Eye (tissue), 1 donor: Measurements from ENCODE around the gene TAF1.
A peak's percentile ranks its signal among the peaks of the same experiment; 100 is the strongest.
"Not testable (repeated sequence)": the region's sequence is repeated elsewhere in the genome, so short reads cannot be mapped to it uniquely, and the experiment has no call there.

Experiments used
- DNase-seq: peaks from one replicate; pipeline ENCODE4 v3.0.0-alpha.2; 2015

TAF1 gene

DNA sequence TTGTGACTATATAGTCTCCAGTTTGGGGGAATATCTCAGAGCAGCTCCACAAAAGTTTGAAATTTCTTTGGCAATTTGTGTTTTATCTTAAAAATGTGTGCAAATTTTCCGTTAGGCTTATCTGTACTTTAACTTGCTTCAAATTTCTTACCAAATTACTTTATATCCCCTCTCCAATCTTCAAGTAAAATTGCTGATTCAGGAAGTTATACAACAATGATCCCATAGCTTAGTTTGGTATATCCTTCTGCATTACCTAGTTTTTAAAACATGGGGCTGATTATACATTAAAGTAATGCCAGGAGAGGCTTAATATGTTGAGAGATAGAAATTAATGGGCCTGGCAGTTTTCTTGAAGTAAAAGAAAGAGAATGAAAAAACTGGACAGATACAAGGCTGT is 66.6 kb downstream of the TAF1 start:
- DNase-seq = no peak

DNA sequence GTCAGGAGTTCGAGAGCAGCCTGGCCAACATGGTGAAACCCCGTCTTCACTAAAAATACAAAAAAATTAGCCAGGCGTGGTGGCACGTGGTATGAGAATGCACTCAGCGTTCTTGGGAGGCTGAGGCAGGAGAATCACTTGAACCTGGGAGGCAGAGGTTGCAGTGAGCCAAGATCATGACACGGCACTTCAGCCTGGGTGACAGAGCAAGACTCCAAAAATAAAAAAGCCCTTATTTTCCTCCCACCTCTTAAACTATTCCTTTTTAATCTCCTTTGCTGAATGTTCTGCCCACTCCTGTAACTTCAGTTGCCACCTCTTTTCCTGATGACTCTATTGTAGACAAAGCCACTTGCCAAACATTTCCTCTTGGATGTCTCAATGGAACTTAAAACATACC is 72.6 kb downstream of the TAF1 start:
- no peak for DNase-seq

DNA sequence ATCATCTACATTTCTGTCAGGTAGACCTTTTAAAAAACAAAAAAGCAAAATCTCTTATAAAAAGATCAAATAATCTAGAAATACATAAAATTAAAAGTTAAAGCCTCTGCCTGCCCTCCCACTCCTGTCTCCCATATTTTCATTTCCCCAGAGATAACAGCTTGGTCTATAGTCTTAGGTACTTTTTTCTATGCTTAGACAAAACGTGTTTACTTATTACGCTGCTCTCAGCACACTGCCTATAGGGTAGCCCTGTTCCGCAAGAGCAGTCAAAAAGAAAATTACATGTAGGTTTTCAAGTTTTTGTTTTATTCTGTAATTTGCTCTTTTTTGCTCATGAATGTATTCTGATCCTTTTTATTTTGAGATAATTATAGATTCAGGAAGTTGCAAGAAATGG is 73.3 kb downstream of the TAF1 start:
- no peak for DNase-seq

DNA sequence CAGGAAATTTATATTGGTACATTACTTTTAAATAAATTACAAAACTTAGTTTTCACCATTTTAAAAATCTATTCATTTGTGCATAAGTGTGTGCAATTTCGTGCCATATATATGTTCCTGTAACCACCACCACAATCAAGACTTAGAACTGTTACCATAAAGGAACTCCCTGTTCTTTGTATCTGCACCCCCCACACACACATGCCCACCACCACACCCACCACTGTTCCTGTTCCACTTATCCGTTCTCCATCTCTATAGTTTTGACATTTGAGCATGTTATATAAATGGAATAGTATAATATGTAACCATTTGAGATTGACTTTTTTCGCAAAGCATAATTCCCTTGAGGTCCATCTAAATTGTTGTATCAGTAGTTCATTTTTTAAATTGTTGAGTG is 73.7 kb downstream of the TAF1 start:
- no peak for DNase-seq

DNA sequence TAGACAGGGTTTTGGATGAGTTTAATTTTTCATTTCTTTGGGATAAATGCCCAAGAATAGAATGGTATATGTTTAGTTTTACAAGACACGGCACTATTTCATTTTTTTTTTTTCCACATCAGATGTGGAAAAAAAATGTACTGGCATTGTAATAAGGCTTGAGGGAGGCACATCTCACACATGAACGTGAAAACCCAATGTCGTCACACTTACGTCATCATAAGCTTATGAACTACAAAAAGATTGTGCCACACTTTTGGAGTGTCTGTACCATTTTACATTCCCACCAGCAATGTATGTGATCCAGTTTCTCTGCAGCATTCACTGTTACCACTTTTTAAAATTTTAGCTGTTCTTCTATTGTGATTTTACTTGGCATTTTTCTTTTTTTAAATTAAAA is 74.2 kb downstream of the TAF1 start:
- DNase-seq = no peak

DNA sequence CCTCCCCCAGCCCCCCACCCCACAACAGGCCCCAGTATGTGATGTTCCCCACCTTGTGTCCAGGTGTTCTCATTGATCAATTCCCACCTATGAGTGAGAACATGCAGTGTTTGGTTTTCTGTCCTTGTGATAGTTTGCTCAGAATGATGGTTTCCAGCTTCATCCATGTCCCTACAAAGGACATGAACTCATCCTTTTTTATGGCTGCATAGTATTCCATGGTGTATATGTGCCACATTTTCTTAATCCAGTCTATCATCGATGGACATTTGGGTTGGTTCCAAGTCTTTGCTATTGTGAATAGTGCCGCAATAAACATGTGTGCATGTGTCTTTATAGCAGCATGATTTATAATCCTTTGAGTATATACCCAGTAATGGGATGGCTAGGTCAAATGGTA is 75.7 kb downstream of the TAF1 start:
- DNase-seq = not testable (repeated sequence)

DNA sequence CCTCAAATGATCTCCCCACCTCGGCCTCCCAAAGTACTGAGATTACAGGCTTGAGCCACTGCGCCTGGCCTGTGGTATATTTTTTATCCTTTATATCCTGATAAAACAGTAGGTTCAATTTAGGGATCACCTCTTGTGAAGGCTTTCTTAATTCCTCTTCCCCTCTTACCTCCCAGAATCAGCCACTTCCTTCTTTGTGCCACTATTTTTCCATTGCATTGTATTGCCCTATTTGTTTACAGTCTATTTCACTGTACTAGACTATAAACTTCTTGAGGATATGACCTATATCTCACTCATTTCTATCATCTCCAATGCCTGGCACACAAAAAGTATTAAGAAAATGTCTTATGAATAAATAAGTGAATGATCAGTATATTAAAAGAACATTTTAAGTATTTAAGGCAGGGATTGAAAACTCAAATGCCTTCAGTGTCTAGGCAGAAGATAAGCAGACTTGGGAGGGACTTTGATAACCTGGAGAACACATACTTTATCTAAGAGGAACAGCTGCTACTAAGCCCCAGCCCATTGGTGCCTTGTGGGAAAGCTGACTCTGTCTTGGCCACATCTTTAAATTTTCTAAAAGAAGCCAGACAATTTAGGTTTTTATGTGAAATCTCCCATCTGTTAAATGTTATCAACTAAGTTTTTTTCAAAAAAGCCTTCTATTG is 84.4 kb downstream of the TAF1 start:
- DNase-seq = no peak

DNA sequence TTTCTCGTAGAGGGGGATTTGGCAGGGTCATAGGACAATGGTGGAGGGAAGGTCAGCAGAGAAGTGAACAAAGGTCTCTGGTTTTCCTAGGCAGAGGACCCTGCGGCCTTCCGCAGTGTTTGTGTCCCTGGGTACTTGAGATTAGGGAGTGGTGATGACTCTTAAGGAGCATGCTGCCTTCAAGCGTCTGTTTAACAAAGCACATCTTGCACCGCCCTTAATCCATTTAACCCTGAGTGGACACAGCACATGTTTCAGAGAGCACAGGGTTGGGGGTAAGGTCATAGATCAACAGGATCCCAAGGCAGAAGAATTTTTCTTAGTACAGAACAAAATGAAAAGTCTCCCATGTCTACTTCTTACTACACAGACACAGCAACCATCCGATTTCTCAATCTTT is 85.4 kb downstream of the TAF1 start:
- DNase-seq = not testable (repeated sequence)

DNA sequence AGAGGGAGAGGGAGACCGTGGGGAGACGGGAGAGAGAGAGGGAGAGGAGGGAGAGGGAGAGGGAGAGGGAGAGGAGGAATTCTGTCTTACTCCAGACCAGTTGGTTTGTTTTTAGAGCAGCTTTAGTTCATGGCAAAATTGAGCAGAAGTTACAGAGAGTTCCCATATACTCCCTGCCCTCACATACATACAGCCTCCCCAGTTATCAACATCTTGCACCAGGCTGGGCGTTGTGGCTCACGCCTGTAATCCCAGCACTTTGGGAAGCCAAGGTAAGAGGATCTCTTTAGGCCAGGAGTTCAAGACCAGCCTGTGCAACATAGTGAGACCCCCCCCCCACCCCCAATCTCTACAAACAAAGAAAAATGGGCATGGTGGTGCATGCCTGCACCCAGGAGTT is 86.9 kb downstream of the TAF1 start:
- no peak for DNase-seq

DNA sequence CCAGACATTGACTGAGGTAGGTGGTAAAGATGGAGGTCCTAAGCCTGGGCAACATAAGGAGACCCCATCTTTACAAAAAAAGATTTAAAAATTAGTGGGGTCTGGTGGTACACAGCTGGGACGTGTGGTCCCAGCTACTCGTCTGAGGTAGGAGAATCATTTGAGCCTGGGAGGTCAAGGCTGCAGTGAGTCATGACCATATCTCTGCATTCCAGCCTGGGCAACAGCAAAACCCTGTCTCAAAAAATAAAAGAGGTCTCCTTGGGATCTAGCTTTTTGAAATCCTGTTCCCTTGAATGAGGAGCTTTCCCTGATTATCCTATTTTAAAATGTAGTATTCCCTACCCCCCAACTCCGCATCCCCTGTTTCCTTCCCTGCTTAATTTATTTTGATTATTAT is 88.1 kb downstream of the TAF1 start:
- no peak for DNase-seq

DNA sequence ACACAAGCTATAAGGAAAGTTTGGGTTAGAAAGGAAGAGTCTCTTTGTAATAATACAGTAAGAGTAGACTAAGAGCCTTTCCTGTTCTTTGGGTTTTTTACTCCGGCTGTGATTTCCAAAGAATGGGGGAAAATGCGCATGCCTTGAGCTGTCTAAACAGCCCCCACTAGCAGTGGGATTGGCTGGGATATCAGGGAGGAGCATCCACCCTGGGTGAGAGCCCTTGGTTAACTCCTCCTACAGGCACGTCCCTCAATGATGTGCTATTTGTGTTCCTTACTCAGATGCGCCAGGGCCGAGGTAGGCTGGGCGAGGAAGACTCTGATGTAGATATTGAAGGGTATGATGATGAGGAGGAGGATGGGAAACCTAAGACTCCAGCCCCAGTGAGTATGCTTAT is 92.7 kb downstream of the TAF1 start:
- no peak for DNase-seq

DNA sequence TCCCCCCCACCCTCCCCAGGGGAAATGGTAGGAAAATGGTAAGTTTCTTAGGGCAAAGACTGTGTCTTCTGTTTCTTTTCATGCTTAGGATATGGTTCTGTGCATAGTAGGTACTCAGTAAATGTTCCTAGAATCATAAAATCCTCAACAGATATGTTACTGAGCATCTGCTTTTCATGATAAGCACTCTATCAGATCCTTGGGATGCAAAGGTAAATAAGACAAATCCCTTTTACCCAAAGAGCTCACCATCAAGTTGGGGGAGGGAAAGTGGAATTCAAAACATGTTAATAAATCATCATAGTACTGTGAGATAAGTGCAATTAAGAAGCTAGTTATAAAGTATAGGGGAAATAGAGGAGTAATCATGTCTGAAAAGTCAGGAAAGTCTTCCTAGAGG is 98.8 kb downstream of the TAF1 start:
- no peak for DNase-seq

DNA sequence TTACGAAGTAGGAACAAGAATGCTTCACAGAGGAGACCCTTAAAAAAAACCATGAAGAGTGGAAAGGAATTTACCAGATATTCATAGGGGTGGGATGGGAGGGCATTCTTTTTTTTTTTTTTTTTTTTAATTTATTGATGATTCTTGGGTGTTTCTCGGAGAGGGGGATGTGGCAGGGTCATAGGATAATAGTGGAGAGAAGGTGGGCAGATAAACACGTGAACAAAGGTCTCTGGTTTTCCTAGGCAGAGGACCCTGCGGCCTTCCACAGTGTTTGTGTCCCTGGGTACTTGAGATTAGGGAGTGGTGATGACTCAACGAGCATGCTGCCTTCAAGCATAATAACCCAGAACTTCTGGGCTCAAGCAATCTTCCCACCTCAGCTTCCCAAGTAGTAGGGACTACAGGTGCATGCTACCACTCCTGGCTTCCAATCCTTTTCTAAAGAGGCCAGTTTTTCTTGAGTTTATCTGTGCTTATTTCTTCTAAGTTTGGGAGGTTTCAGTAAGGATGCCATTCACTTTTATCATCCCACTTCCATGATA is 100.9 kb downstream of the TAF1 start:
- DNase-seq = no peak

DNA sequence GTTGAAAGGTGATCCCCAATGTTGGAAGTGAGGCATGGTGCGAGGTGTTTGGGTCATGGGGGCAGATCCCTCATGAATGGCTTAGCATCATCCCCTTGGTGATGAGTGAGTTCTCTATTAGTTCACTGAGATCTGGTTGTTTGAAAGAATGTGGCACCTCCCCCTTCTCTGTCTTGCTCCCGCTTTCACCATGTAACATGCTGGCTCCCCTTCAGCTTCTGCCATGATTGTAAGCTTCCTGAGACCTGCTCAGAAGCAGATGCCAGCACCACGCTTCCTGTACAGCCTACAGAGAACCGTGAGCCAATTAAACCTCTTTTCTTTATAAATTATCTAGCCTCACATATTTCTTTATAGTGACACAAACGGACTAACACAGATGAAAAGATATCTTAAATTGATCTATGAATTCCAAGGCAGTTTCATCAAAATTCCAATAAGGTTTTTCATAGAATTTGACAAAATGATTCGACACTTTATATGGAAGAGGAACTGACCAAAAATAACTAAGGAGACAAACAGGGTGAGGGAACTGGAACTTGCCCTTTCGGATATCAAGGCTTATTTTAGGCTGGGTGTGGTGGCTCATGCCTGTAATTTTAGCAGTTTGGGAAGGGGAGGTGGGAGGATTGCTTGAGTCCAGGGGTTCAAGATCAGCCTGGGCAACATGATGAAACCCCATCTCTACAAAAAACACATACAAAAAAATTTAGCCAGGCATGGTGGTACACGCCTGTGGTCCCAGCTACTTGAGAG is 109.8 kb downstream of the TAF1 start:
- DNase-seq = no peak

DNA sequence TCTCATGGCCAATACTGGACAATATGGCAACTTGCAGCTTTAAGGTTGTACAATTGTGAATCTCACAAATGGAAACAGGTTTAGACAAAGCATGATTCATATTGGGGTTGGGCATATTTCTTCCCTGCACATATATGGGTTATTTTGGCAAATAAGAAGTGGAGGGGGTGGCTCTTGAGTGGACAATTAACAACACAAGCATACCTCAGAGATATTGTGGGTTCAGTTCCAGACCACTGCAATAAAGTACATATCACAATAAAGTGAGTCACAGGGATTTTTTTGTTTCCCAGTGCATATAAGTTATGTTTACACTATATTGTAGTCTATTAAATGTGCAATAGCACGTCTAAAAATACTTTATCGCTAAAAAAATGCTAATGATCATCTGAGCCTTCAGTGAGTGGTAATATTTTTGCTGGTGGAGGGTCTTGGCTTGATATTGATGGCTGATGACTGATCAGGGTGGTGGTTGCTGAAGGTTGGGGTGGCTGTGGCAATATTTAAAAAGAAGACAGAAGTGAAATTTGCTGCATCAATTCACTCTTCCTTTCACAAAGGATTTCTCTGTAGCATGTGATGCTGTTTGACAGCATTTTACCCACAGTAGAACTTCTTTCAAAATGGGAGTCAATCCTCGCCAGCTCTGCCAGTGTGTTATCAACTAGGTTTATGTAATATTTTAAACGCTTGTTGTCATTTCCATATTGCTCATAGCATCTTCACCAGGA is 116.2 kb downstream of the TAF1 start:
- no peak for DNase-seq

DNA sequence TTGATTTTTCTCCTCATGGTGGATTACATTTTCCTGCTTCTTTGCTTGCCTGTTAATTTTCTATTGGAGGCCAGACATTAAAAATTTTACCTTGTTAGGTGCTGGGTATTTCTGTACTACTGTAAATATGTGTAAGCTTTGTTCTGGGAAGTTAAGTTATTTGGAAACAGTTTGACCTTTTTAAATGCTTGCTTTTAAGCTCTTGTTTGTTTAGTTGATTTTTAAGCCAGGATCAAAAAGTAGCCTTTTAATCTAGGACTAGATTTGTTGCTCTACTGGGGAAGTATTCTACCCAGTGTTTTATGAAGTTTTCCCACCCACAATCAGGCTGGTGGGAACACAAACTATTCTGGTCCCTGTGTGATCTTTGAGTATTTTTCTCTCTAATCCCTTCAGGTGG is 121.7 kb downstream of the TAF1 start:
- no peak for DNase-seq

DNA sequence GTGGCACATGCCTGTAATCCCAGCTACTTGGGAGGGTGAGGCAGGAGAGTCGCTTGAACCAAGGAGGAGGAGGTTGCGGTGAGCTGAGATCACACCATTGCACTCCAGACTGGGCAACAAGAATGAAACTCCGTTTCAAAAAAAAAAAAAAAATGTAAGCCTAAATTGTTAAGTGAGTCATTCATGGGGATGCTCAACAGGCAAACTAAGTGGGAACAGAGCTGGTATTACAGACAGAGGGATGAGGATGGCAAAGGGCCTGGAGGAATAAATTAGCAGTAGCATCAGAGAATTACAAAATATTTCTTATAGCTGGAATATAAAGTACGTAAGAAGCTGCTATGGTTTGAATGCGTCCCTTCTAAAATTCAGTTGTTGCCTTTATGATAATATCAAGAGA is 123.4 kb downstream of the TAF1 start:
- no peak for DNase-seq

DNA sequence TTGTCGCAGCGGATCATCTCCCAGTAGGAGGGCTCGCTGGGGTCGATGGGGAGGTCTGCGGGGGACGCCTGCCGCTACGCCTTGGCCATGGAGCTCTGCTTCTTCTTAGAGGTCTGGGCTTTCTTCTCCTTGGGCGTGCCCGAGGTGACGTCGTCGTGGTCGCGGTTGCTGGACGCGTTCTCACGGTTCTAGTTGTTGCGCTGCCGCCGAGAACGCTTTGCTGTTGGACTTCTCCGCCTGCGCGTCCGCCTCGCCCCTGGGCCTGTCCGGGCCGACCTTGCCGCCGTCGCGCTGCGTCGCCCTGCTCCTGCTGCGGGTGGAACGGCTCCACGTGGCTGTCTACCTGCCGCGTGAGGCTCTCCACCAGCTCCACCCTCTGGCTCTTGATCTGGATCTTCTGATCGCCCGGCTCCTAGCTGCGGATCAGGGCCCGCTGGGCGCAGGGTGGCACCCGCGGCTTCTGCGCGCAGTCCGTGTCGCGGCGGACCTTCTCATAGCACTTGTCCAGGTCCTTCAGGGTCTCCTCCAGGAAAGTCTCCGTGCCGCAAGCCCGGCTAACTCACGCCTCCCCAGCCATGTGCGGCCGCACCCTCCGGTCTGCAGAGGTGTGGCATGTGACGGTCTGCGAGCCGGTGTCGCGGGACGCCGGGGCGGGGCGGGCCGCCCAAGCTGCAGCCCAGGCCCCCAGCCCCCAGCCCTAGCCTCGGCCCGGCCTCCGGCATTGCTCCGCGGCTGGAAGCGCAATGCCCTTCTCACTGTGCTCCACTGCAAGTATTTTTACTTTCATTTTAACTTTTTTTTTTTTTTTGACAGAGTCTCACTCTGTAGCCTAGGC is 126.3 kb downstream of the TAF1 start:
- peak; percentile 45 for DNase-seq

DNA sequence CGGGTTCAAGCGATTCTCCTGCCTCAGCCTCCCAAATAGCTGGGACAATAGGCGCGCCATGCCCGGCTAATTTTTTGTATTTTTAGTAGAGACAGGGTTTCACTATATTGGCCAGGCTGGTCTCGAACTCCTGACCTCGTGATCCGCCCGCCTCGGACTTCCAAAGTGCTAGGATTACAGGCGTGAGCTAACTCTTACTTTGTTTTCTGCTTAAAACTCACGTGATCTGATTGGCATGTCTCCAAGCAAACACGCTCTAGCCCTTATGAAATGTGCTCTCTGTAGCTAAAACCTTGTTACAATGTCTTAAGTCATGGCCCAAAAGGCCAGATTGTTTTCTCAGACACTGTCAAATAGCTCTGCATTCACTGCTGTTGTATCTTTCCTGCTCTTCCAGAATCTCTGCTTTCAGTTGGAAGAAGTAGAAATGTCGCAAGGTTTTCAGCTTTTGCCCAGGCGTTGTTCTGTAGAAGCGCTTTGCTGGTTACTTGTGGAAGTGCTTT is 127.0 kb downstream of the TAF1 start:
- DNase-seq = peak; percentile 11

DNA sequence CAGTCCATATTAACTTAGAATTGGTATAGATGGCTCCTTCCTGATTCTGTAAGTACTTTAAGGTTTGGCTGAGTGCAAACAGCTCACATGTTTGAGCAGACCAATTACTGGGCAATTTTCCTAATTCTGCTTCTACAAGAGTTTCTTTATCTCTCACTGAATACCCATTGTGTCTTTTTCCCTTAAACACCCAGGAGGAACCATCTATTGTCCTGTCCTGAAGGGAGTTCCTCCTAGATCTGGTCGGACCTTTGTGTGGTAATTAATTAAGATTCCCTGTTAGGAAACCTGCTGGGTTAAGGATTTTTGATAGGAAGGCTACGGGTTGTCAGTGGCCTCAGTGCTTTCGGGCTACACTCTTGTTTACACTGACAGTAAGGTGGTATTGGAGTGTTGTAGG is 129.8 kb downstream of the TAF1 start:
- DNase-seq = not testable (repeated sequence)

DNA sequence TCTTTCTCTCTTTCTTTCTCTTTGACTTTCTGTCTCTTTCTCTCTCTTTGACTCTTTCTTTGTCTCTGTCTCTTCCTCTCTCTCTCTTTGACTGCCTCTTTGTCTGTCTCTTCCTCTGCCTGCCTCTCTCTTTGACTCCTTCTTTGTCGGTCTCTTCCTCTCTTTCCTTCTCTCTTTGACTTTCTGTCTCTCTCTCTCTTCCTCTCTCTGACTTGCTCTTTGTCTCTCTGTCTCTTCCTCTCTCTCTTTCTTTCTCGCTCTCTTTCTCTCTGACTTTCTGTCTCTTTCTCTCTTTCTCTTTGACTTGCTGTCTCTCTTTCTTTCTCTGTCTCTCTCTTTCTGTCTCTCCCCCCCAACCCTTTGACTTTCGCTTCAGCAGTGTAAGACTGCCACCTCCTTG is 130.3 kb downstream of the TAF1 start:
- no peak for DNase-seq

DNA sequence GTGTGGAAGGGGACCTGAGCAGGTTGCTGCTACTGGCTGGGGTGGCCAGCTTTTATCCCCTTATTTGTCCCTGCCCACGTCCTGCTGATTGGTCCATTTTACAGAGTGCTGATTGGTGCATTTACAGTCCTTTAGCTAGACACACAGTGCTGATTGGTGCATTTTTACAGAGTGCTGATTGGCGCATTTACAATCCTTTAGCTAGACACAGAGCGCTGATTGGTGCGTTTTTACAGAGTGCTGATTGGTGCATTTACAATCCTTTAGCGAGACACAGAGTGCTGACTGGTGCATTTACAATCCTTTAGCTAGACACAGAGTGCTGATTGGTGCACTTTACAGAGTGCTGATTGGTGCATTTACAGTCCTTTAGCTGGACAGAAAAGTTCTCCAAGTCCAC is 135.9 kb downstream of the TAF1 start:
- DNase-seq = not testable (repeated sequence)

DNA sequence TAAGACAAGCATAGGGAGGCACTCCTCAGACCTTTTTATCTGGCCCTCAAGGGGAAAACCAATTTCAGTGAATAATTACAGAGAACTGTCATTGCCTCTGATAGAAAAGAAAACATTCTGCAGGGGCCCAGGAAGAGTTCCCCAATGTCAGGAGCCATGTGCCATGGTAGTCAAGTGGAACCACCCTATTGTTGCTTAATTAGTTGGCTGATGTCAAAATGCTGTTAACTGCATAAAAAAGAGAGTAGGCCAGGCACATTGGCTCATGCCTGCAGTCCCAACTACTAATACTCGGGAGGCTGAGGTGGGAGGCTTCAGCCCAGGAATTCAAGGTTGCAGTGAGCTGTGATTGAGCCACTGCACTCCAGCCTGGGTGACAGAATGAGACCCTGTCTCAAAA is 138.2 kb downstream of the TAF1 start:
- no peak for DNase-seq
